GM18508 (cell line): ENCODE data around the gene NDUFB11.

ENCODE experiments used
- ATAC-seq: cut with Tn5 transposase; IDR thresholded peaks from one replicate; pipeline ENCODE4 v1.9.1; 2021; ENCODE audit warnings: moderate number of reproducible peaks; ENCODE audit not compliant: insufficient read depth, unreplicated experiment

The NDUFB11 gene

DNA sequence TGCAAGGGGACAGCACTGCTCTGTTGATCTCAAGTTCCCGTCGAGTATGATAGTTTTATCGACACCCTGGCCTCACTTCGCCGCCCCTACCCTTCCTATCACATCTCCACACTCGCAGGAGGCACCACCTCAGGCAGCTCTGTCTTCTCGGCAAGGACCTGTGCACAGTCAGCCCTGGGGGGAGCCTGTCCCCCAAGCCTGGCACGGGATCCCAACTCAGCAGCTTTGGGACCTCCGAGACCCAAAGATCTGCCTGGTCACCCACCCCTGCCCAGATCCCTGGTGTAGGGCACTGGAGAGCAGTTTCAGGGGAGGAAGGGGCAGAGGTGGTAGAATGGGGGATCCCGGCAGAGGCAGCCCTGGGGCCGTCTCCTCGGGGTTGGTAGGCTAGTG lies 31.1 kb upstream of the NDUFB11 start:
- no peak for ATAC-seq

DNA sequence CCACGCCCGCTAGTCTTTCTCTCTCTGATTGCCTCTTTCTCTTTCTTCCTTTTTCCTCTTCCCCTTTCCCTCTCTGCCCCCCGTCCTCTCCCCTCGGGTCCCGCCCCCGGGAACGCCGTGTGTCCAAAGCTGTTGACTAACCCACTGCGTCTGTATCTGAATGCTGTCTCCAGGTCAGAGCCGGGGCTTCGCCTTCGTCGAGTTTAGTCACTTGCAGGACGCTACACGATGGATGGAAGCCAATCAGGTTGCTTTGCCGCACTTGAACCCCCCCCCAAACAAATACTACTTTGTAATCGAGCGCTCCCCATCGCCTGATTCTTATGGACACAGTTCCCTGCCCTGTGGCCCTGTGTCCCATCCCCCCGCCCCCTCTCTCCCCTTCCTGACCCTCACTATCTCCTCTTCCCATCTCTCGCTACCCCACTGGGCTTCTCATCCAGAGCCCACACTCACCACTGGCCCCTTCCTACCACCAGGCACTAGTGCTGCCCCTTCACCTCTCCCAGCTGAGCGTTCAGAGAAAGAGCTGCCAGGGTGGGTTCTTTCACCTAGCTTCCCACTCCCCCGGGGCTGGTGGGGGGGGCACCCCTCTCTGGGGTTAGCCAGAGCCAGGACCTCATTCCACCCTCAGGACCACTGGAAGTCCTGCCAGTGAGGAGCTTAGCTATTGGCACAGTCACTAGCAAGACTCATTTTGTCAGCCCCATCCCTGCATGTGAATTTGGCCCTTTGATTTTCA lies 30.5 kb upstream of the NDUFB11 start:
- no peak for ATAC-seq

GRCh38 chrX:47174376-47174775 lies 29.9 kb upstream of the NDUFB11 start:
- ATAC-seq: no peak

- ATAC-seq: no peak
Measured at GRCh38 chrX:47172971-47173792, 28.7 kb upstream of the NDUFB11 start.

DNA sequence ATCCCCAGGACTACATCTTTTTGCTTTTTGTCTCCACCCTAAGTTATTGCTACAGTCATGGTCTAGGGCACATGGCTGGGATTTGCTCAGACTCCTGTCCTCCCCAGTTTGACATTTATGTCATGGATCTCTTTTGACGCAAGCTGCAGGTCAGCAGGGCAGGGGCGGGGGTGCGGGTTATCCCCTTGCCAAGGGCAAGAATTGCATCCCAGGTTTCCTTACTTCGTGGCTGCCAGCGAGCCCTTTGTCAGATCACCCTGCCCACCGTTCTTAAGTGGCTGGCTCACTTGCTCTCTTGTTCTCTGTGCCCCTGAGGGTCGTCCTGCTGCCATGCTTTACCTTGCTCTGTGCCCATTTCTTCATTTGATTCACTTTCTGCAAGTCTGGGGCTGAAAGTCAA lies 28.0 kb upstream of the NDUFB11 start:
- no peak for ATAC-seq

GRCh38 chrX:47171996-47172395 lies 27.5 kb upstream of the NDUFB11 start:
- no peak for ATAC-seq

GRCh38 chrX:47170861-47171692 lies 26.6 kb upstream of the NDUFB11 start:
- no peak for ATAC-seq

- ATAC-seq: no peak
Measured at GRCh38 chrX:47169726-47170515, 25.4 kb upstream of the NDUFB11 start.

- no peak for ATAC-seq
Measured at GRCh38 chrX:47169273-47169672, 24.8 kb upstream of the NDUFB11 start.

DNA sequence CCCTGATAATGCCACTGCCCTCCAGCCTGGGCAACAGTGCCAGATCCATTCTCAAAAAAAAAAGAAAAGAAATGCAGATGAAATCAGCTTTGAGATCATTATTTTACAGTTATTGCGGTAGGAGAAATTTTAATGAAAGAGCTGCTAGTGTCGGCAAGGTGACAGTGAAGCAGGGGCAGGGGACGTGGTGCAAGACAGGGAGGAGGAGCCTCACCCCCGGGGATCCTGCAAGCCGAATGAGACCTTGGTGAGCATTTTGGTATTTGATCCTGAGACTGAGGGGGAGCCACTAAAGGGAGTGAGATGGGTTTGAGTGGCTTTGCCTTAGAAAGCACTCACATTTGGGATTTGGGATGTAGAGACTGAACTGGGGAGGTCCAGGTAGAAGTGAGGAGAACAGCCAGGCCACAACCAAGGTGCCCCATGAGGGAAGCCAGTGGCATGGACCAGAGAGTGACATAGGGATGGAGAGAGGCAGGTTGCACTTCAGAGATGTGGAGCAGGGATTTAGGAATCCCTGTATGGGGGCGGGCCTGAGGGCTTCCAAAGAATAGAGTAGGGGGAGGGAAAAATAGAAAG lies 24.1 kb upstream of the NDUFB11 start:
- no peak for ATAC-seq

- no peak for ATAC-seq
Measured at GRCh38 chrX:47166126-47166525, 21.6 kb upstream of the NDUFB11 start.

- ATAC-seq: no peak
Measured at GRCh38 chrX:47164420-47164819, 19.9 kb upstream of the NDUFB11 start.

GRCh38 chrX:47162927-47163583 lies 18.6 kb upstream of the NDUFB11 start:
- no peak for ATAC-seq

- no peak for ATAC-seq
Measured at GRCh38 chrX:47160781-47161180, 16.3 kb upstream of the NDUFB11 start.

DNA sequence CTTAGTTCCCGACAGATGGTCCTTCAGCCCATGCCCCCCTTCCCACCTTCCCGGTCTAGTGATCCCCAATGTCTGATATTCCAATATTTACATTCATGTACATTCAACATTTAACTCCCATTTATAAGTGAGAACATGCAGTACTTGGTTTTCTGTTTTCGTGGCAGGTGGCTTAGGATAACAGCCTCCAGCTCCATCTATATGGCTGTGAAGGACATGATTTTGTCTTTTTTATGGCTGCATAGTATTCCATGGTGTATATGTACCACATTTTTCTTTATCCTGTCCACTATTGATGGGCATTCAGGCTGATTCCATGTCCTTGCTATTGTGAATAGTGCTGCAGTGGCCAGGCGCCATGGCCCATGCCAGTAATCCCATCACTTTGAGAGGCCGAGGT lies 14.3 kb upstream of the NDUFB11 start:
- no peak for ATAC-seq

DNA sequence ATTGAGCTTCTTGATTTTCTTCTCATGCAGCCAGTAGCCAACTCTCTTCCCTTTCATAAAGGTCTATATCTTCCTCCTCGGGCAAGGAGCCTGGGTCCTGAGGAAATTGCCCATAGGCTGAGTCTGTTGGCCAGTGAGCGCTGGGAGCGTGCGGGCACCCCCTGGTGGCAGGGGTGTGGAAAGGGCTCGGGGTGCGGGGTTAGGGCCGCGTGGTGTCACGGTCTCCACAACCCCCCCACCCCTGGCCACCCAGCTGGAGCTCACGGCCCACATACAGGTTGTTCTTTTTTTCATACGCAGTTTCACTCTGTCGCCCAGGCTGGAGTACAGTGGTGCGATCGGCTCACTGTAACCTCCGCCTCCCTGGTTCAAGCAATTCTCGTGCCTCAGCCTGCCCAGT lies 13.6 kb upstream of the NDUFB11 start:
- ATAC-seq: no peak

- ATAC-seq: no peak
Measured at GRCh38 chrX:47156611-47157520, 12.4 kb upstream of the NDUFB11 start.

DNA sequence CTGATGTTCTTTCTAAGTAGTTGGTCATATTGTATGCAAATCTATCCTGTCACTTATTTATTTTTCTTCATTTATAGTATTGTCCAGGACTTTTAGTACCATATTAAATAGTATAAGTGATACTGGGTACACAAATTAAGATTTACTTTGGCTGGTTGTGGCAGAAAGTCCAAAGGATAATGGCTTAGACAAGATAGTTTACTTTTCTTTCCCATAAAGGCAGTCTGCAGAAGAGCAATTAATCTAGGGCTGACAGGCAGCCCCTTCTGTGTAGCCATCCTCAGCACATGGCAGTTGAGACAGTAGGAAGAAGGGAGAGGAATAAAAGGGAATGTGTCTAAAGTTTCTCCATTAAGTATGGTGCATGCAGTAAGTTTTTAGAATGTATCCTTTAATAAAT lies 6.9 kb upstream of the NDUFB11 start:
- no peak for ATAC-seq
